ENCODE results near the gene ENO3.

Gene ENO3

GRCh38 chr17:4951486-4951885 lies 567 bp downstream of the ENO3 start:
- no peak for DNase-seq

- DNase-seq = peak; percentile 75
Measured at GRCh38 chr17:4953451-4953961, 2.6 kb downstream of the ENO3 start.

GRCh38 chr17:4955091-4955490 lies 4.2 kb downstream of the ENO3 start:
- DNase-seq = no peak

- DNase-seq = no peak
Measured at GRCh38 chr17:4956493-4957061, 5.7 kb downstream of the ENO3 start.

GRCh38 chr17:4958102-4958501 lies 7.2 kb downstream of the ENO3 start:
- DNase-seq = no peak

GRCh38 chr17:4959261-4959965 lies 8.5 kb downstream of the ENO3 start:
- no peak for DNase-seq

DNA sequence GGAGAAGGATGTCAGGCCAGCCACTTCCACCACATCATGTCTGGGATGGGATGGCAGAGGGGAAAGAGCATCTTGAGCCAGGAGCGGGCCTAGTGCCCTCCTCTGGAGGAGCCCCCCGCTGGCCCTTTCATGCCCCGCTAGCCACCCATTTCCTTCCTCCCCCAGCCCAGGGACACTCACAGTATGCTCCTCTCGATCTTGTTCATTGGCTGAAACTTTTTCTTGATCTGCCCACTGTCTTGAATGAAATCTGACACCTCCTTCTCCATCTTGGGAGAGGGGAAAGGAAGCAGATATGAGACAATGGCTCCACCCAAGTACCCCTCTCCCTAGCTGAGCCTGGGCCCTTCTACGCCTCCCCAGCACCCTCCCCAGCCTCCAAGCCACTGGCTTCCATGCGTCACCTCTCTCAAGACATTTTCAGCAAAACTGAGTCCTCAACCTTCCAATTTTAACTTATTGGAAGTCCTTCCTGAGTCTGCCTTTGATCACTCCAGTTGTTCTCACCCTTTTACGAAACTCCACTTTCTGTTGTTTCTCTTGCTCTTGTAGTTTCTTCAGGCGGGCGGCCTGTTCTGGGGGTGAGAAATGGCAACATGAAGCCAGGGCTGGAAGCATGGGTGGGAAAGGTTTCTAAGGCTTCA lies 9.5 kb downstream of the ENO3 start:
- DNase-seq = no peak

GRCh38 chr17:4965311-4965986 lies 14.5 kb downstream of the ENO3 start:
- no peak for DNase-seq

DNA sequence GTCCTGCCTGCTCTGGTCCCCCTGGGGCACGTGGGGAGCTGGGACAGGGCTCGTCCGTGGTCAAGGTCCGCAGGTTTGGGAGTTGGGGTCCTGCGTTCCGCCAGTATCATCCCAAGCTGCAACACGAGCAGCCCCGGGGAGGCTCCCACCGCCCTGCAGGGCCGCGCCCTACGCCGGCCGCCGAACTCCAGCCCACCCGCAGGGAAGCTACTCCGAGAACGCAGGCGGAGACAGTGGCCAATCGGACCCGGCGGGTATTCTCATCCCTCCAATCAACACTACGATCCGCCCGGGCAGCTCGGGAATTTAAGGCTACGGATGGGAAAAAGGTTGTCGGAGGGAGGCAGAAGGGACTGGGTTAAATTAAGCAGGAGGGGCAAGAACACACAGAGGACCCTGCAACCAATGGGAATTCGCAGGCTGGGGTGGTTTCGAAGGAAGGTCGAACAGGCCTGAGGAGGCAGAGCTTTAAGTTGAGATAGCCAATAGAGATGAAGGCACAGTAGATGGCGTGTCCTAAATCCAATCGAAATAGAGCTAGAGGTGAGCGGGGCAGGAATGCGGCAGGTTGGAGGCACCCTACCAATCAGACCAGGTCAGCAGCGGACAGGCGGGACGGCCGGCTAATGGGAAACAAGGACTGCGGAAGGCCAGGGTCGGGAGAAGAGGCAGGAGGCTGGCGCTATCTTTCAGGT lies 16.1 kb downstream of the ENO3 start:
- peak; percentile 97 for DNase-seq

GRCh38 chr17:4967539-4968485 lies 16.9 kb downstream of the ENO3 start, which contains the start of gene SPAG7:
Gene SPAG7, minus strand, starts transcription at chr17:4967817. Its CDS starts 13 bp downstream, at chr17:4967804.
- peak; percentile 99 for DNase-seq

DNA sequence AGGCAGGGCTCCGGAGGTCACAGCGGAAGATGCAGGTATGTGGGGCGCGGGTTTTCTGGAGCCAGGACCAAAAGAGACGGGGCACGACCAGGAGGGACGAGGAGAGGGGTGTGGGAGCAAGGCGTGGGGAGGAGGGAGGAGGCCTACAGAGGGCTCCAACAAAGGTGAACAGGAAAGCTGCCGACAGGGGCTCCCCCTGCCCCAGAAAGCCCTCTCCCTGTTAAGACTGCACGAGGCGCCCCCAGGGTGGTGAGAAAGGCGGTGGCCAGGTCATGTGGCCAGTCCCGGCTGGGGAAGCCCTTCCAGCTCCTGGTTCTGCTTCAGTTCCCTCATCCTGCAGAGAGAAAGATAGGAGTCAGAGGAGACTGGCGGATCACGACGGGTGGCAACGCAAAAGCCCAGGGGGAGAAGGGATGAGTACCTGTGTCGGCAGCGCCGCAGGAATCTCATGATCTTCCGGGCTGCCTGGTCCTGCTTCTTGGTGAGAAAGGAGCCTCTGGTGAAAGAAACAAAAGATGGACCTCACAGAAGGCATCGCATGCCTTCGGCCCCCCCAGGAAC lies 17.6 kb downstream of the ENO3 start:
- no peak for DNase-seq

DNA sequence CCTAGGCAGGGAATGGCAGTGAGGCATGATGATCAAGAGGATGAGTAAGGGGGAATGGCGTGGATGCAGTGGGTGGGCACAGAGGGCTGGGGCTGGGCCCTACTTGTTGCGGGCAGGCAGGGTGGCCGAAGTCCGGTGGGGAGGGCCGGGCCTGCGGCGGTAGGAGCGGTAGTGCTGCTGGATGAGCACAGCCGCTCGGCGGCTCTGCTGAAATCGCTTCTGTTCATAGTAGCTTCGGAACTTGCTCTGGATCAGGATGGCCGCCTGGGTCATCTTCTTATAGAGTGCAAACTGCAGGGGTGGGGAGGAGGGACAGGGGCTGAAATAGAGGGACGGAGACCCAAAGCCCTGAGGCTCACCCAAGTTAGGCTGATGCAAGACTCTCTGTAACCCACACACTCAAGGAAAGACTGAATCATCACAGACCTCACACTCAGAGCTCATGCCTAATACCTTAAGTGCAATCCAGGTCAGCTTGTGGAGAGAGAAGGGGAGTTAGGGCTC lies 18.2 kb downstream of the ENO3 start:
- DNase-seq = no peak

DNA sequence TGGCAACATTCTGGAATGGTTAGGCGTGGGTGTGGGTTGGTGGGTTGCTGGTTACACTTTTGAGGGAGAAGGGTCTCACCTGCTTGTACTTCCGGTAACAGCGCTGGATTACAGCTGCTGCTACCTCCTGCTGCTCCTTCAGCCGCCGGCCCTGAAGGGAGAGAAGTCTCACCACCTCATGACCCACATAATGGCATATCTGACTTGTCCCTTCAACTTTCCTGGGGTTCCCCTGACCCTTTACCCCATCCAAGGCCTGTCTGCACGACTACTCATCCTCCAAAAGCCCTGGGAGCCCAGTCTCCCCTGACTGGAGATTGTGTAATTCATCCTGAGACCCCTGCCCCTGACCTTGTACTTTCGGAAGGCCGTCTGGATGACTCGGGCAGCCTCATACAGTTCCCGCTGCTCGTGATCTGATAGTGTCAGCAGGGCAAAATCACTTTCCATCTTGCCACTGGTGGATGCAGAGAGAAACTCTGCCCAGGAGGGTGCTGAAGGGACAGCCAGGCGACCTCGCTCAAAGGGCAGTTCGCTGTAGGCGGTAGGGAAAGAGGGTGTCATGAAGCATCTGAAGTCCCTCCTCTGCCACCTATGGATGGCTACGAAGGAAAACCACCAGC lies 18.7 kb downstream of the ENO3 start:
- DNase-seq = no peak

GRCh38 chr17:4970273-4970672 lies 19.4 kb downstream of the ENO3 start:
- no peak for DNase-seq

GRCh38 chr17:4971826-4972225 lies 20.9 kb downstream of the ENO3 start:
- no peak for DNase-seq

GRCh38 chr17:4972322-4972721 lies 21.4 kb downstream of the ENO3 start:
- DNase-seq = no peak

DNA sequence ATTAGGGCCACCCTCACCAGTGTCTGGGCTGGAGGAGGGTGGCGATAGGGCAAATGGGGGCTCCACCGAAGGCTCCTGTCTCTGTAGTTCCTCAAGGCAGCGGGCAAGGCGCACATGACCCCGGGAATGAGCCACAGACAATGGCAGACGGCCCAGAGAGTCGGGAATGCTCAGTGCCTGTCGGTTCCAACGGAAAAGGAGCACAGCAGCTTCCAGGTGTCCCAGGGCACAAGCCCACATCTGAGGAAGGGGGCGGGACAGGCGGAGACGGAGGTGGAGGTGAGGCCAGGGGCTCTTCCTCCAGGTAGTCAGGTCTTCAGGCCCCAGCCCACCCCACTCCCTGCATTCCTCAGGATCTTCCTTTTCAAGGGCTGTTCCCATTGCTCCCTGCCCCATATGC lies 21.8 kb downstream of the ENO3 start:
- no peak for DNase-seq

DNA sequence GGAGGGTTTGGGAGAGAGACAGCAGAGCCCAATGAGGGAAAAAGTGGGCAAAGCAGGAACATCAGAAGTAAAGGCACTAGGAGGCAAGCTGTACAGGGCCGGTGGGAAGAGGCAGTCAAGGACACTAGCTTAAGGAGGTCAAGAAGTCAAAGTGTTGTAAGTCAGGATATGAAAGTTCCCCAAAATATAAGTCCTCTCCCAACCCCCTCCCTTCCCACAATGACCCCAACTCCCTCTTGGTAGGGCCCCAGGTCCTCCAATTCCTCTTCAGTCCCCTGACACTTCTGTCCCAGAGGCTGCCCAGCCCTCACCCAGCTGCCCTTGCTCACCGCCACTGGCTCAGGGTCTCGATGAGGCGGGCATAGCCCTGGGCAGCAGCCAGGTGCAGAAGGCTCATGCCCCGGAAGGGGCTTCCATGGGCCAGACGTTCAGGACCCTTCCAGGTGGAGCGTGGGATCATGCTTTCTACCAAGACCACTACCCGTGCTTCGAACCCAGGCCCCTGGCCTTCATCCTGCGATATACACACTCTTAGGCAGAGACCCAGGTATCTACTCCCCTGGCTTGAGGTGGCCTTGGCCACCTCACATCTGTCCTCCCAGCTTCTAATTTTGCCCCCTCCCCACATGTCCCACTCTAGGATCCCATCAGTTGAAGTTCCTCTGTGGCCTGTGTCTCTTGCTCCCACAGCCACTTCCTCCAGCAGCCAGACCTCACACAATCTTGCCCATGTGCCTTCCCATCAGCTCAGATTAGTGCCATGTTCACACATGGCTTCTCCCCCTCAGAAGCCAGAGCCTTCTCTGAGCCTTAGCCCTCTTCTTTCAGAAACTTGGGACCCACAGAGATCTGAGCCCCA lies 22.6 kb downstream of the ENO3 start:
- no peak for DNase-seq

GRCh38 chr17:4974115-4974670 lies 23.3 kb downstream of the ENO3 start:
- DNase-seq = no peak

Data from right forelimb (tissue), 1 donor.